Smooth muscle cell (in vitro differentiated cells): ENCODE data around the gene JSRP1. TPM values are rescaled to one million over a fixed set of nuclear protein-coding genes. Genes with fewer than 3 reads are reported as not detected.

Experiments
- DNase-seq: peaks from one replicate; lab custom pipeline; 2025; ENCODE audit not compliant: unreplicated experiment; lab: John Stamatoyannopoulos, UW
- H2AFZ ChIP-seq: fragments of 200-600 bp; sonication (generic); 2 replicates; pipeline ENCODE4 v1.6.0; 2016; ENCODE audit warnings: antibody characterized with exemption, low read depth, mild to moderate bottlenecking
- H3F3A ChIP-seq: fragments of 200-600 bp; sonication (generic); 2 replicates; pipeline ENCODE4 v1.6.0; 2017; ENCODE audit warnings: antibody characterized with exemption, low read depth
- H3K27ac ChIP-seq: fragments of 200-600 bp; sonication (generic); 2 replicates; pipeline ENCODE4 v1.5.1; 2016; ENCODE audit warnings: low read depth, mild to moderate bottlenecking
- H3K27me3 ChIP-seq: fragments of 200-600 bp; sonication (generic); 2 replicates; pipeline ENCODE4 v1.6.1; 2016; ENCODE audit warnings: low read depth, mild to moderate bottlenecking
- H3K36me3 ChIP-seq: fragments of 200-600 bp; sonication (generic); 2 replicates; pipeline ENCODE4 v1.5.1; 2016; ENCODE audit warnings: low read depth
- H3K4me1 ChIP-seq: fragments of 200-600 bp; sonication (generic); 2 replicates; pipeline ENCODE4 v1.5.1; 2016; ENCODE audit warnings: low read depth
- H3K4me2 ChIP-seq: fragments of 200-600 bp; sonication (generic); 2 replicates; pipeline ENCODE4 v1.6.0; 2016; ENCODE audit warnings: mild to moderate bottlenecking
- H3K4me3 ChIP-seq: fragments of 200-600 bp; sonication (generic); 2 replicates; pipeline ENCODE4 v1.5.1; 2016; ENCODE audit warnings: mild to moderate bottlenecking
- H3K79me2 ChIP-seq: fragments of 200-600 bp; sonication (generic); 2 replicates; pipeline ENCODE4 v1.6.0; 2016; ENCODE audit warnings: low read depth, mild to moderate bottlenecking
- H3K9ac ChIP-seq: fragments of 200-600 bp; sonication (generic); 2 replicates; pipeline ENCODE4 v1.6.0; 2016; ENCODE audit warnings: low read depth
- H3K9me3 ChIP-seq: fragments of 200-600 bp; sonication (generic); replicated peaks from 2 replicates; pipeline ENCODE4 v1.5.1; 2016; ENCODE audit warnings: low read depth
- H4K20me1 ChIP-seq: fragments of 200-600 bp; sonication (generic); 2 replicates; pipeline ENCODE4 v1.6.0; 2016; ENCODE audit warnings: low read depth
- CTCF ChIP-seq: fragments of 200-600 bp; sonication (generic); IDR thresholded peaks from 2 replicates; pipeline ENCODE4 v1.5.1; 2017; ENCODE audit warnings: borderline replicate concordance, mild to moderate bottlenecking, antibody characterized with exemption; ENCODE audit not compliant: insufficient read depth, poor library complexity, severe bottlenecking
- WGBS: methylation state at CpG from one replicate; pipeline ENCODE4 v1.1.7; 2016; ENCODE audit warnings: low lambda C conversion rate; 5-methylcytosine and 5-hydroxymethylcytosine counted together
- polyA plus RNA-seq: library from polyadenylated mRNA; unstranded; fragments of >200 nt; fragmentation: Nextera tagmentation; extraction: Ambion mirVana; gene quantifications from 2 replicates; pipeline ENCODE4 v1.2.1, GENCODE V29; 2016
- total RNA-seq: library from RNA; depleted of rRNA; stranded (reverse); fragments of >200 nt; gene quantifications from 2 replicates; pipeline ENCODE4 v1.2.3, GENCODE V29; 2014

Gene JSRP1
- total and polyA plus RNA-seq, 2 experiments from 2014 or later, result not detected

DNA sequence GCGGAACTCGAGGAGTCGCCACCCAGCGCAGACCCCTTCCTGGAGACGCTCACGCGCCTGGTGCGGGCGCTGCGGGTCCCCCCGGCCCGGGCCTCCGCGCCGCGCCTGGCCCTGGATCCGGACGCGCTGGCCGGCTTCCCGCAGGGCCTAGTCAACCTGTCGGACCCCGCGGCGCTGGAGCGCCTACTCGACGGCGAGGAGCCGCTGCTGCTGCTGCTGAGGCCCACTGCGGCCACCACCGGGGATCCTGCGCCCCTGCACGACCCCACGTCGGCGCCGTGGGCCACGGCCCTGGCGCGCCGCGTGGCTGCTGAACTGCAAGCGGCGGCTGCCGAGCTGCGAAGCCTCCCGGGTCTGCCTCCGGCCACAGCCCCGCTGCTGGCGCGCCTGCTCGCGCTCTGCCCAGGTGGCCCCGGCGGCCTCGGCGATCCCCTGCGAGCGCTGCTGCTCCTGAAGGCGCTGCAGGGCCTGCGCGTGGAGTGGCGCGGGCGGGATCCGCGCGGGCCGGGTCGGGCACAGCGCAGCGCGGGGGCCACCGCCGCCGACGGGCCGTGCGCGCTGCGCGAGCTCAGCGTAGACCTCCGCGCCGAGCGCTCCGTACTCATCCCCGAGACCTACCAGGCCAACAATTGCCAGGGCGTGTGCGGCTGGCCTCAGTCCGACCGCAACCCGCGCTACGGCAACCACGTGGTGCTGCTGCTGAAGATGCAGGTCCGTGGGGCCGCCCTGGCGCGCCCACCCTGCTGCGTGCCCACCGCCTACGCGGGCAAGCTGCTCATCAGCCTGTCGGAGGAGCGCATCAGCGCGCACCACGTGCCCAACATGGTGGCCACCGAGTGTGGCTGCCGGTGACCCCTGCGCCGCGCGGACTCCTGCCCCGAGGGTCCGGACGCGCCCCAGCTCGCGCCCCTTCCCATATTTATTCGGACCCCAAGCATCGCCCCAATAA is 4.8 kb downstream of the JSRP1 start:
- H3K9me3 ChIP-seq, result no peaks in the 10 kb centered on the region
- no peak overlapping the region for H2AFZ ChIP-seq
- H3K4me1 ChIP-seq, result peaks cover 7% of the 10 kb centered on the region
- no peaks in the 10 kb centered on the region for H3K79me2 ChIP-seq
- H3K27me3 ChIP-seq, result peaks cover 22% of the 10 kb centered on the region
- no peak overlapping the region for H3K4me3 ChIP-seq
- WGBS, result 99% methylated on average over 99 of the region's 125 CpGs
- no peak overlapping the region for H3K4me2 ChIP-seq
- no peak for TF ChIP-seq CTCF
- H4K20me1 ChIP-seq, result peaks cover 40% of the 10 kb centered on the region
- no peaks in the 10 kb centered on the region for H3F3A ChIP-seq
- no peak overlapping the region for H3K27ac ChIP-seq
- H3K9ac ChIP-seq, result no peak overlapping the region
- DNase-seq, result no peak
- no peaks in the 10 kb centered on the region for H3K36me3 ChIP-seq

- Histone ChIP-seq H3K27ac (no peak overlapping the region), H3K4me3 (no peak overlapping the region), H2AFZ (no peak overlapping the region), H4K20me1 (peaks cover 46% of the 10 kb centered on the region), H3F3A (no peaks in the 10 kb centered on the region), H3K4me1 (peaks cover 7% of the 10 kb centered on the region), H3K36me3 (no peaks in the 10 kb centered on the region), H3K9ac (no peak overlapping the region), H3K27me3 (peaks cover 22% of the 10 kb centered on the region), H3K9me3 (no peaks in the 10 kb centered on the region), H3K4me2 (no peak overlapping the region), H3K79me2 (no peaks in the 10 kb centered on the region)
- 97% methylated on average over 29 of the region's 40 CpGs for WGBS
- no peak for DNase-seq
- TF ChIP-seq CTCF, result no peak
These were observed 5.5 kb downstream of the JSRP1 start for GRCh38 chr19:2250766-2251105.

DNA sequence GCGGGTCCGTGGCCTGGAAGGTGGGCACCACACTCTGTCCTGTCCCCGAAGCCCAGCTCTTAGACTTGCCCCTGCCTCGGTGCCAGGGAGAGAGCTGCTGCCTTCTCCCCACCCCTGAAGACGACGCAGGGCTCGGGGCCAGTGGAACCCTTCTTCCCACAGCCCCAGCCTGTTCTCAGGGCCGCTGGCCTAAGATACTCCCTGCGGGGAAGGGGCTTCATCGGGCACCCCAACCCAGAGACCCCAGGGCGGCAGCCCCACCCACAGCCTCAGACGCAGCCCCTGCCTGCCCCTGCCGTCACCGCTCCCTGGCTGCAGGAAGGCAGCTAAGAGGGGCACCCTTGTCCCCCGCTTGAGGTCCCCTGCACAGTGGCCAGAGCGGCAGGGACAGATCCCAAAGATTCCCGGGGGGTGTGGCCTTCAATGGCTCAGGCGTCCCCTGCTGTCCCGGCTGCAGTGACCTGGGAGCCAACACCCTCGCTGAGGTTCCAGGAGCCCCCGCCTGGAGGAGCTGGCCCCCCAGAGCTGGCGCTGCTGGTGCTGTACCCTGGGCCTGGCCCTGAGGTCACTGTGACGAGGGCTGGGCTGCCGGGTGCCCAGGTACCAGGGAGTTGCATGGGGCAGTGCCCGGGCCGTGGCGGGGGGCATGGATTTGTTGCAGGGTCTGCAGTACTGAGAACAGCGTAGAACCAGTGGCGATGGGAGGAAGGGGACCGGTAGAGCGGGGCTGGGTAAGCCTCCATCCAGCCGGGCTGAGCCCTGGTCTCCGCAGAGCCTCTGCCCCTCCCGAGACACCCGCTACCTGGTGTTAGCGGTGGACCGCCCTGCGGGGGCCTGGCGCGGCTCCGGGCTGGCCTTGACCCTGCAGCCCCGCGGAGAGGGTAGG is 6.1 kb downstream of the JSRP1 start:
- Histone ChIP-seq H3K27me3 (peaks cover 22% of the 10 kb centered on the region), H3K4me3 (no peak overlapping the region), H2AFZ (no peak overlapping the region), H3F3A (no peaks in the 10 kb centered on the region), H3K27ac (no peak overlapping the region), H3K4me1 (peaks cover 7% of the 10 kb centered on the region), H3K9me3 (no peaks in the 10 kb centered on the region), H3K79me2 (no peaks in the 10 kb centered on the region), H4K20me1 (peaks cover 52% of the 10 kb centered on the region), H3K9ac (no peak overlapping the region), H3K4me2 (no peak overlapping the region), H3K36me3 (no peaks in the 10 kb centered on the region)
- no peak for DNase-seq
- no peak for TF ChIP-seq CTCF
- WGBS, result 91% methylated on average over 41 of the region's 43 CpGs
